NCI-H2171 (cell line): ENCODE measurements around the gene PRICKLE1.

ENCODE experiments used
- DNase-seq: peaks from one replicate; lab custom pipeline; 2025; lab: John Stamatoyannopoulos, UW

PRICKLE1 gene

GRCh38 chr12:42589465-42590329 is at the start of gene PRICKLE1:
Gene PRICKLE1 (minus strand): TSS chr12:42589746. CDS start chr12:42472516, 117,230 bp downstream.
- peak; percentile 62 for DNase-seq

GRCh38 chr12:42638697-42639096 is 49.2 kb upstream of the PRICKLE1 start:
- DNase-seq: no peak

- DNase-seq: no peak
Observed at GRCh38 chr12:42638011-42638410, 48.5 kb upstream of the PRICKLE1 start.

- DNase-seq: no peak
Observed at GRCh38 chr12:42636993-42637392, 47.4 kb upstream of the PRICKLE1 start.

DNA sequence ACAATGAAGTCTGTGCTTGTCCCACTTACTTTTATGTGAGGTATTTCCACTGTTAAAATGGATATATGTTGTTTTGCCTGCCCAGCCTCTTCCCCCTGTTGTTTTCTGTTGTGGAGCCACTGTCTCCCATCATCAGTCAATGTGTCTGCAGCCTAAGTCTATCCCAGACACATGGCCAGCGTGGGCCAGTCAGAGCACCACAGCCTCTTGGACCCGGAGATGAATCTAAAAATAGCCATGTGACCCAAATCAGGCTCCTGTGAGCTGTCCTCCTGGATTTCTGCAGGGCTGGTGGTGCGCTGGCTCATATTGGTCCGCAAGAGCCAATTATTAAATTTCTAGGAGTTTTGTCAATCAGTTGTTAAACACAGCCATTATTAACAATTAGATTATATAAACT is 44.0 kb upstream of the PRICKLE1 start:
- DNase-seq: no peak

DNA sequence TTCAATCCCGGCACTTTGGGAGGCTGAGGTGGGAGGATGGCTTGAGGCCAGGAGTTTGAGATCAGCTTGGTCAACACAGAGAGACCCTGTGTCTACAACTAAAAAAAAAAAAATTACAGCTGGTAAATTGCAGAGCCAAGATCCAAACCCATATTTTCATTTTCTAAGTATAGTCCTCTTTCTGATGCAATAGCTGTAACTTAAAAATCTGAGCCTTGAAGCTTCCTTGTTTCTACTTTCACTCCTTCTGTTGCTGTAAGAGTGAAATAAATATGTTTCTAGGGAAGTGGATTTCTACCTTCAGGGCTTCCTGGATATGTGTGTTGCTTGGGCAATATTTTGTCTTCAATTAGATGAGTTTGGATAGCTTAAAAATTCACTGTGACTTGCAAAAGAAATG is 42.0 kb upstream of the PRICKLE1 start:
- DNase-seq: no peak

- no peak for DNase-seq
Observed at GRCh38 chr12:42630314-42630713, 40.8 kb upstream of the PRICKLE1 start.

GRCh38 chr12:42627151-42627550 is 37.6 kb upstream of the PRICKLE1 start:
- no peak for DNase-seq

GRCh38 chr12:42625611-42626010 is 36.1 kb upstream of the PRICKLE1 start:
- DNase-seq: no peak

GRCh38 chr12:42617622-42618021 is 28.1 kb upstream of the PRICKLE1 start:
- no peak for DNase-seq

DNA sequence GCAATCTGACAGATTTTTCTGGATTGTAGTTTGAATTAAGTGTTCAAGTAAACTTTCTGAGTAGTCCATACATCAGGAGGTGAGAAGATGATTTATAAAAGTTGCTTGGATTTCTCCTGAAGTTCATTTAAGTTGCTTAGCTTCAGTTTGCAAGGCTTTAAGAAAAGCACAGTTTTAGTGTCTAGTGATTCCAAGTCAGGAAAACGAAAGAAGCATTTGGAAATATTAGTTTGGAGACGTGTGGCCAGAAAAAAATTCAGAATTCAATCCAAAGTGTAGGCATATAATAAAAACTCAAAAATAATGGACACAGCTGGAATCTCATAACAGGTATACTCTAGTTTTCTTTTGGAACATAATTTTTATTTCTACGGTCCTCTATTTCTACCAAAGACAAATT is 25.5 kb upstream of the PRICKLE1 start:
- no peak for DNase-seq

DNA sequence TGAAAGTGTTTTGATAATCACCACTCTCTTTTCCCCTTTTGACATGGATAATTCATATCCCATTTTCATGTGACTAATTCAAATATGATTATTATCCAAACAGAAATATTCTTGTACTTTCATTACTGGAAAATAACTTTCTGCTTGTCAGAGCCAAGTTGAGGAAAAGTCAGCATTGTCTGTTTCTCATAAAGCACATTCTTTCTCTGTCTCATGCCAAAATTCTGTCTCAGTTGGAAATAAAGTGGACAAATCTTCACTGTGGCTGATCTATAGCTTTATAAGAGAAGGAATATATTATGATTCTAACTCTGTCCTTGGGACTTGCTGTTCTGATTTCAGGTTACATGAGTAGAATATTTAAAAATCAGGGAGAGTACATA is 22.7 kb upstream of the PRICKLE1 start:
- no peak for DNase-seq

DNA sequence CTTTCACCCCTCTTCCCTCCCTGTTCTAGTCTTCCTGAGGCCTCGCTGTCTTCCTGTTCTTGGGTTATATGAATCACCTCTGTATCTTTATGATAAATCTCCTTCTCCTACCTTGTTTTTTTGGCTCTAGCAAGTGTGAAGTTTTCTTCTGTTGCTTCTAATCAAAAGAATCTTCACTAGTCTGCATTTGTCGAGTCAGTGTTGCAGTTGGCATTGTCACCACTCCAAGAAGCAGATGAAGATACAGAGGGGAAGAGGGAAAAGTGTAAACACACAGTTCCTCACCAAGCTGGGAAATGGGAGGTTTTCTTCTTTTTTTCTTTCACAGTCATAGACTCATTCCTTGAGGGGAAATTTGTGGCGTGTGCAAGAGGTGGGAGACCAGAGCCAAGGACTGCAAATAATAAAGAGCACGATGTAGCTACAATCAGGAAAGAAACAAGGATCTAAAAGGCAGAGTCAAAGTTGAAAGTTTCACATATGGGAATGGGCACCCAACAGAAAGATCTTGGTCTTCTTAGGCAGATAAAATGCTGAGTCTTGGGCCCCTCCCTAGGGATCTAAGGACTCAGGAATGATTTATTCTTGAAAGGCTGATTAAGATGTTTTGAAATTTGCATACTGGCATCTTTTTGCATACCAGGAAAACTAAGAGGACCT is 22.2 kb upstream of the PRICKLE1 start:
- no peak for DNase-seq

GRCh38 chr12:42609605-42610004 is 20.1 kb upstream of the PRICKLE1 start:
- DNase-seq: no peak

GRCh38 chr12:42608196-42608825 is 18.8 kb upstream of the PRICKLE1 start:
- no peak for DNase-seq

DNA sequence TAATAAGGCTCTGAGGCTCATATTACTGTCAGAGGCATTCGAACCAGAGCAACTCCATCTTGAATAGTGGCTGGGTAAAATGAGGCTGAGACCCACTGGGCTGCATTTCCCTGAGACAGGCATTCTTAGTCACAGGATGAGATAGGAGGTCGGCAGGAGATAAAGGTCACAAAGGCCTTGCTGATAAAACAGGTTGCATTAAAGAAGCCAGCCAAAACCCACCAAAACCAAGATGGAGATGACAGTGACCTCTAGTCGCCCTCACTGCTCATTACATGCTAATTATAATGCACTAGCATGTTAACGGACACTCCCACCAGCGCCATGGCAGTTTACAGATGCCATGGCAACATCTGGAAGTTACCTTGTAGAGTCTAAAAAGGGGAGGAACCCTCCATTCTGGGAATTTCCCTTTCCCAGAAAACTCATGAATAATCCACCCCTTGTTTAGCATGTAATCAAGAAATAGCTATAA is 18.1 kb upstream of the PRICKLE1 start:
- no peak for DNase-seq

DNA sequence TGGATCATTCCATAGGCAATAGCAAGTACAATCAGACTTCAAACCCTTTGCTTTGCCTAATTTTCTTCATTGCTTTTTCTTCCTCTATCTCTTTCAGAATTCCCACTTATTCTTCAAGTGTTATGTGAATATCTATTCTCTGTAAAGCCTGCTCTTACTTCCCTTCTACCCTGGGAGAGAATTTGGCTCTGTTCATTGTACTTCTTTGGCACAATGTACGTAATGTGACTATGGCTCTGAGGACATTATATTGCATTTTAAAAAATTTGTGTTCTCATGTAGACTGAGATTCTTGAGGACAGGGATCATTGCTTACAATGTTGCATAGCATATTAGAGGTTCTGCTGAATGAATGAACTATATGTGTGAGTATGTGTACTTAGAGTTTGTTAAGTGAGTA is 16.9 kb upstream of the PRICKLE1 start:
- DNase-seq: no peak

DNA sequence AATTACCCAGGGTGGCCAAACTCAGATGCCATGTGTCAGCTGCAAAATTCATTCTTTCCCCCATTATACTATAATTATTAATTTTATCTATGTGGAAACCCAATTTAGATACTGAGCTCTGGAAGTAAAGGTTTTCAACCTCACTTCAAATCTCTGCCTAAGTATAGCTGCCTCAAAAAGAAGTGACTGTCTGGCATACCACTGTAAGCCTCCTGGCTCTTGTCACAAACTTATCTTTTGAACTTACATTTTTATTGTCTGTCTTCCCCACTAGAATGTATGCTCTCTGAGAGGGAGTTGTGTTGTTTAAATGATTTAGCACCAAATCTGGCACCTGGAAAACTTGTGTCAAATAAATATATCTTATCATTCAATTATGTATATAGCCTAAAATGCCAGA is 16.1 kb upstream of the PRICKLE1 start:
- DNase-seq: no peak

- DNase-seq: no peak
Observed at GRCh38 chr12:42603246-42603990, 13.9 kb upstream of the PRICKLE1 start.

GRCh38 chr12:42593874-42594273 is 4.3 kb upstream of the PRICKLE1 start:
- DNase-seq: no peak

GRCh38 chr12:42590330-42590934 is 886 bp upstream of the PRICKLE1 start:
- peak; percentile 8 for DNase-seq
